ENCODE results near the gene PLLP. TPM values are rescaled to one million over a fixed set of nuclear protein-coding genes. Genes with fewer than 3 reads are reported as not detected.

PLLP gene
- total RNA-seq, 1 experiment from 2014 or later = 1.6 TPM

- H3K27me3 ChIP-seq (ENCODE audit: control insufficient read depth, insufficient read depth, low read length) = no peaks in the 10 kb centered on the region
- no peak for DNase-seq
- H3K4me3 ChIP-seq (ENCODE audit: insufficient read depth, low read depth, low read length) = no peak overlapping the region
- H3K36me3 ChIP-seq (replicated peaks; ENCODE audit: control insufficient read depth, insufficient read depth, low read length) = no peaks in the 10 kb centered on the region
These were observed 22.9 kb upstream of the PLLP start for GRCh38 chr16:57307365-57307764.

GRCh38 chr16:57306676-57307341 is 22.3 kb upstream of the PLLP start:
- no peak for DNase-seq
- Histone ChIP-seq H3K4me3 (ENCODE audit: insufficient read depth, low read depth, low read length) (no peak overlapping the region), H3K36me3 (replicated peaks; ENCODE audit: control insufficient read depth, insufficient read depth, low read length) (no peaks in the 10 kb centered on the region), H3K27me3 (ENCODE audit: control insufficient read depth, insufficient read depth, low read length) (no peaks in the 10 kb centered on the region)

- no peak for DNase-seq
- Histone ChIP-seq H3K36me3 (replicated peaks; ENCODE audit: control insufficient read depth, insufficient read depth, low read length) (no peaks in the 10 kb centered on the region), H3K4me3 (ENCODE audit: insufficient read depth, low read depth, low read length) (no peak overlapping the region), H3K27me3 (ENCODE audit: control insufficient read depth, insufficient read depth, low read length) (no peaks in the 10 kb centered on the region)
These were observed 20.8 kb upstream of the PLLP start for GRCh38 chr16:57305159-57305811.

- H3K4me3 ChIP-seq (ENCODE audit: insufficient read depth, low read depth, low read length) = no peak overlapping the region
- no peaks in the 10 kb centered on the region for H3K27me3 ChIP-seq (ENCODE audit: control insufficient read depth, insufficient read depth, low read length)
- DNase-seq = no peak
- no peaks in the 10 kb centered on the region for H3K36me3 ChIP-seq (replicated peaks; ENCODE audit: control insufficient read depth, insufficient read depth, low read length)
These were observed 19.9 kb upstream of the PLLP start for GRCh38 chr16:57304169-57305061.

GRCh38 chr16:57303910-57304168 is 19.4 kb upstream of the PLLP start:
- no peaks in the 10 kb centered on the region for H3K36me3 ChIP-seq (replicated peaks; ENCODE audit: control insufficient read depth, insufficient read depth, low read length)
- no peak for DNase-seq
- no peak overlapping the region for H3K4me3 ChIP-seq (ENCODE audit: insufficient read depth, low read depth, low read length)
- H3K27me3 ChIP-seq (ENCODE audit: control insufficient read depth, insufficient read depth, low read length) = peaks cover under 1% of the 10 kb centered on the region; the same call in 1 of the 2 replicates

- DNase-seq = peak; percentile 8
- Histone ChIP-seq H3K4me3 (ENCODE audit: insufficient read depth, low read depth, low read length) (no peak overlapping the region), H3K36me3 (replicated peaks; ENCODE audit: control insufficient read depth, insufficient read depth, low read length) (no peaks in the 10 kb centered on the region), H3K27me3 (ENCODE audit: control insufficient read depth, insufficient read depth, low read length) (peaks cover 2% of the 10 kb centered on the region; the same call in 1 of the 2 replicates)
These were observed 18.8 kb upstream of the PLLP start for GRCh38 chr16:57303021-57303909.

GRCh38 chr16:57301126-57301817 is 16.8 kb upstream of the PLLP start:
- H3K27me3 ChIP-seq (ENCODE audit: control insufficient read depth, insufficient read depth, low read length) = peaks cover 2% of the 10 kb centered on the region; the same call in 1 of the 2 replicates
- no peaks in the 10 kb centered on the region for H3K36me3 ChIP-seq (replicated peaks; ENCODE audit: control insufficient read depth, insufficient read depth, low read length)
- DNase-seq = peak; percentile 62
- H3K4me3 ChIP-seq (ENCODE audit: insufficient read depth, low read depth, low read length) = peak overlapping the region; percentile 60

GRCh38 chr16:57300387-57301125 is 16.1 kb upstream of the PLLP start:
- Histone ChIP-seq H3K36me3 (replicated peaks; ENCODE audit: control insufficient read depth, insufficient read depth, low read length) (no peaks in the 10 kb centered on the region), H3K27me3 (ENCODE audit: control insufficient read depth, insufficient read depth, low read length) (peaks cover 2% of the 10 kb centered on the region; the same call in 1 of the 2 replicates), H3K4me3 (ENCODE audit: insufficient read depth, low read depth, low read length) (peak overlapping the region; percentile 62)
- DNase-seq = peak; percentile 90

- H3K36me3 ChIP-seq (replicated peaks; ENCODE audit: control insufficient read depth, insufficient read depth, low read length) = no peaks in the 10 kb centered on the region
- DNase-seq = peak; percentile 79
- H3K4me3 ChIP-seq (ENCODE audit: insufficient read depth, low read depth, low read length) = peak overlapping the region; percentile 62
- H3K27me3 ChIP-seq (ENCODE audit: control insufficient read depth, insufficient read depth, low read length) = peaks cover 2% of the 10 kb centered on the region; the same call in 1 of the 2 replicates
These were observed 15.4 kb upstream of the PLLP start for GRCh38 chr16:57299719-57300386.

- DNase-seq = no peak
- Histone ChIP-seq H3K27me3 (ENCODE audit: control insufficient read depth, insufficient read depth, low read length) (peaks cover 2% of the 10 kb centered on the region; the same call in 1 of the 2 replicates), H3K4me3 (ENCODE audit: insufficient read depth, low read depth, low read length) (peak overlapping the region; percentile 62), H3K36me3 (replicated peaks; ENCODE audit: control insufficient read depth, insufficient read depth, low read length) (no peaks in the 10 kb centered on the region)
These were observed 14.7 kb upstream of the PLLP start for GRCh38 chr16:57299009-57299718.

- Histone ChIP-seq H3K27me3 (ENCODE audit: control insufficient read depth, insufficient read depth, low read length) (peaks cover 2% of the 10 kb centered on the region; the same call in 1 of the 2 replicates), H3K36me3 (replicated peaks; ENCODE audit: control insufficient read depth, insufficient read depth, low read length) (no peaks in the 10 kb centered on the region), H3K4me3 (ENCODE audit: insufficient read depth, low read depth, low read length) (no peak overlapping the region)
- DNase-seq = no peak
These were observed 13.4 kb upstream of the PLLP start for GRCh38 chr16:57297856-57298255.
